ENCODE results near the gene GPRC5C.

Gene GPRC5C

DNA sequence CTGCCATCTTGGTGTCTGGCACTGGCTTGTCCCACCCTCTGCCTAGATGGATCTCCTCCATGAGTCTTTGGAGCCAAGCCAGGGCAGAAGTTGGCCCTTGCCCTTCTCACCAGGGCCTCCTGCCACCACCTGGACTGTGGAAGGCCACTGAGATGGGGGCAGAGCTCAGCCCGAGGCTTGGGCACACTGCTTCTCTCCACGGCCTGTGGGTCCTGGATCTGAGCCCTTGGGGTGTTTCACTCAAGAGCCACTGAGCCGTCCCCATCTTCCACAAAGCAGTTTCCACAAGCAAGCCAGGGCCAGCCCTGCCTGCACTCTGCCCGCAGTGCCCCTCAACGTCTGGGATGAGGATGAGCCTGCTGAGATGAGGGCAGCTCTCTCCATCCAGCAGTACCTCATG, 17.9 kb downstream of the GPRC5C start:
- peak in 1 of 10 donors; percentile 54 for DNase-seq
- intact Hi-C loops (cut with DNase I), result loop anchor here (10.0 kb wide), 1 partner anchor 235 kb away; the partner anchor contains the start of gene TTYH2

DNA sequence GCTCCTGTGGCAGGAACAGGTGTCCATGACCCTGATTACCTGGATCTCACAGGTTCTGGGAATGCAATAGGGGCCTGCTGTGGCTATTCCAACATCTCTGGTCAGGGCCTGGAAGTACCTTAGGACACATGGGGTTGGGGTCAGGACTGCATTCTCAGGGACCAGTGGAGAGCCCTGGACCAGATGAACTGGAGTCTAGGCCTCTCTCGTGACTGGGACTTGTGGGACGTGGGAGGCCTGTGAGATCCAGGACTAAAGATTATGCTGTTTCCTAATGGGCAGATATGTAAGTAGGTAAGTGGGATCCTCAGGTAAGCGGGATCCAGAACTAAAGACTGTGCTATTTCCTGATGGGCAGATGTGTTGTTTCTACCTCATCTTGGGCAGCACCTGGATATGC, 18.3 kb downstream of the GPRC5C start:
- intact Hi-C loops (cut with DNase I), result loop anchor here (10.0 kb wide), 1 partner anchor 235 kb away; the partner anchor contains the start of gene TTYH2
- DNase-seq, result no peak

DNA sequence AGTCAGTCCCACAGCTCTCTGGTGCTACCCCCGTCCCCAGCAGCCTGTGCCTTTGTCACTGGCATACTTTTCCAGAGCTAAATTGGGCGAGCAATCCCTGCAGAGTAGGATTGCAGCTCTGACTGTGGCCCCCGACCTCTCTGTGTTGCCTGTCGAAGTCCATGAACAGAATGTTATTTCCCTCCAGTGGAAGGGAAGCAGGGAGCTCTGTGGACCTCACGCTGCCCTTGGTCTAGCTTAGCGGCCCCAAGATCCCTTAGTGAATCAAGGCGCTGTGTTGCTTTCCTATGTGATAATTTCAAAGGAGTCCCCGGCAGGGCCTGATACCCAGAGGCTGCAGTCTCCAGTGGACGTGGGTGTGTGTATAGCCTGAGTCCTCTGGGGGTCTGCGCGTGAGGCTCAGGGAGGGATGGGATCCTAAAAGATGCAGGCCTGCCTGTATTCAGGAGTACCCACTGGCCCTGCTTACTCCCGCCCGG, 19.1 kb downstream of the GPRC5C start:
- peak in 1 of 10 donors; percentile 57 for DNase-seq
- intact Hi-C loops (cut with DNase I), result loop anchor here (10.0 kb wide), 1 partner anchor 236 kb away; the partner anchor contains the start of gene TTYH2

DNA sequence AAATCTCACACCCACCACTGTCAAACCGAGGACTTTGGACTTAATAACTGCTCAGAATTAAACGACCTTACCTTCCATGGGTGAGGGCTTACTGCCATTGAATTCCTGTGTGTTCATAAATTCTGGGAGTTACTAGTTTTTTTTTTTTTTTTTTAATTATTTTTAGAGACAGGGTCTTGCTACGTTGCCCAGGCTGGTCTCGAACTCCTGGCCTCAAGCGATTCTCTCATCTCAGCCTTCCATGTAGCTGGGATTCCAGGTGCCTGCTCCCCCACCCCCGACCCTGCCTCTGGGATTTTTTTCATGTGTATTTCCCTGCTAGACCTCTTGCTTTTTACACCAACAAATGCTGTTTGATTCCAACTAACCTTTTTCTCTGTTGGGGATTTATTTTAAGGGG, 19.7 kb downstream of the GPRC5C start:
- no peak for DNase-seq
- intact Hi-C loops (cut with DNase I), result loop anchor here (10.0 kb wide), 1 partner anchor 237 kb away; the partner anchor contains the start of gene TTYH2

DNA sequence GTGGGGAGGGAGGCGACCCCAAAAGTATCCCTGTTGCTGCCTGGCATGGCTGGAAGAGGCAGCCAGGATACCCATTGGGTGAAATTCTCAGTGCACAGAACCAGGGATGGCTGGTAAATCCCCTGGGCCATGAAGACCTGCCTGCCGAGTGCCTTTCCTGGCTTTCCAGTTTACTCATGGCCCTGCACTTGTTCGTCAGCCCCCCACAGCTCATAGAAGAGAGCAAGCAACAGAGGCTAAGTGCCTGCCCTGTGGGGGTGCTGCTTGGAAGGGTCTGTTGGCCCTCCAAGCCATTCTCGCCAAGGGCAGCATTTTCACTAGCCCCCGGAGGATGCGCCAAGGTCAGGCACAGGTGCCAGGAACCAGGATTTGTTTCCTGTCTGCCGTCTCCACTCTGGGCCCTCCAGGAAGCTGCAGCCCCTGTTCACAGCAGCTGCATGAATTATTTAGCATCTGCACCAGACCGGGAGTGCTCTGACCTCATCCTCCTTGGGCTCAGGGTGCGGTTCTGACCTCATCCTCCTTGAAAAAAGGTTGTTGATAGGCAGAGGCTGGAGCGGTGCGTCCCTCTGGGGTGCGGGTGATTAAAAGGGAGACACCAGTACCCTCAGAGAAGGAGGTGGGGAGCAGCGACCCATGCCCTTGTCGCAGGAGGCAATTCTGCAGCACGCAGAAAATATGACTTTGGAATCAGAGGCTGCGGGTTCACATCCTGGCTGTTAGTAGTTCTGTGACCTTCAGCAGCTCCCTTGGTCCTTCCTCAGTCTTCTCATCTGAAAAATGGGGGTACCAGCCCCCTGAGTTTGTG, 20.3 kb downstream of the GPRC5C start:
- intact Hi-C loops (cut with DNase I), result loop anchor here (10.0 kb wide), 1 partner anchor 237 kb away; the partner anchor contains the start of gene TTYH2
- peak in 1 of 10 donors; percentile 44 for DNase-seq

DNA sequence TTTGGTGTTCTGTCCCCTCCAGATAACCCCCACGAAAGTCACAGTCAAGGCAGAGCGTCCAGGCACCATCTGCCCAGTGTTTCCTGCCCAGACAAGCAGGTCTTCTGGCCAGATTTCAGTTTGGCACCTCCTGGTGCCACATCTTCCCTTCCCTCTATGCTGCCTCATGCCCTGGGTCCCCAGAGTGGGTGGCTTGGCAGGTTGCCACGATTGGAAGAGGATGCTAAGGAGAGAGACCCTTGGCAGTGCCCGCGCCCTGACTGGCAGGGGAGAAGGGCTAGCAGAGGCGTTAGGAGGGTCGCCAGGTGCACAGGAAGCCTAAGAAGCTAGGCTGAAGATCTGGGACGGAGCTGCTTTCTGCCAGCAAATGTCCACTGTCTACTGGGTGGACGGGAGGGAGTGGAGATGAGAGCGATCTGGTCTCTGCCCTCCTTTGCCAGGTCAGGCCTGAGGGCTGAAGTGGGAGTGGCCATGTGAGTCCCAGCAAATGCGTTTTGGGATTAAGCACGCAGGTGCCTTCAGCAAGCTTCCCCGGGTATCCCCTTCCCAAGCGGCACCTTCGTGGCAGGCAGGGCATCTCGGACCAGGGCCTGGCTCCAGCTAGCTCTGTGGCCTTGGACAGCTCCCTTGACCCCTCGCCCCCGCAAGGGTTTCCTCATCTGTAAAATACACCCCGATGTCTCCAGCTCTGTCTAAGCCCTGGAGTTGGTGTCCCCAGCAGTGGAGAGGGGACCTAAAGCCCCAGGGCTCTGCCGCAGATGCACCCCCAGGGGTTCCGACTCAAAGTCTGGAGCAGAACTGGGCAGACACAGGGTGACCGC, 21.2 kb downstream of the GPRC5C start:
- intact Hi-C loops (cut with DNase I), result loop anchor here (10.0 kb wide), 1 partner anchor 238 kb away; the partner anchor contains the start of gene TTYH2
- peak in 2 of 10 donors; percentile 77 to 86 for DNase-seq

DNA sequence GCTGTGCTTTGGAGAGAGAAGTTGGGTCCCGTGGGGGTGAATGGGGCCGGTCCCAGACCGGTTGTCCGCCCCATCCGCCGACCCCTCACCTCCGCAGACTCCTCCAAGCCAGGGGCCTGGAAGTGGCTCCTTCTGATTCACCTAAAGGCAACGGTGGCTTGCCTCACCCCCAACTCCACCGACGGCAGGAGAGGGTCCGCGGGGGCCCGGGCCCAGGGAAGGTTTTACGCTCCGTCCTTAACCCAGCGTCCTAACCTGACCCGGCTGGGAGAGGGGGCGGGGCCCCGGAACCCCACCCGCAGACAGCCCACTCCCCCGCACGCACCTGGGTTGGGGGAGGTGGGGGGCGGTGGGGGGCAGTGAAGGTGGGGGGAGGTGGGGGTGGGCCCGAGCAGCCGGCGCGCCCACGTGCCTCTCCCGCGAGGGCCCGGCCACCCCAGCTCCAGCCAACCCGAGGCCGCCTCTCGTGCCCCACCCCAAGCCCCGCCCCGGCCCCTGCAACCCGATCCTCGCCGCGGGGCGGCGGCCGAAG, 21.8 kb downstream of the GPRC5C start:
- intact Hi-C loops (cut with DNase I), result loop anchor here (10.0 kb wide), 1 partner anchor 239 kb away; the partner anchor contains the start of gene TTYH2

DNA sequence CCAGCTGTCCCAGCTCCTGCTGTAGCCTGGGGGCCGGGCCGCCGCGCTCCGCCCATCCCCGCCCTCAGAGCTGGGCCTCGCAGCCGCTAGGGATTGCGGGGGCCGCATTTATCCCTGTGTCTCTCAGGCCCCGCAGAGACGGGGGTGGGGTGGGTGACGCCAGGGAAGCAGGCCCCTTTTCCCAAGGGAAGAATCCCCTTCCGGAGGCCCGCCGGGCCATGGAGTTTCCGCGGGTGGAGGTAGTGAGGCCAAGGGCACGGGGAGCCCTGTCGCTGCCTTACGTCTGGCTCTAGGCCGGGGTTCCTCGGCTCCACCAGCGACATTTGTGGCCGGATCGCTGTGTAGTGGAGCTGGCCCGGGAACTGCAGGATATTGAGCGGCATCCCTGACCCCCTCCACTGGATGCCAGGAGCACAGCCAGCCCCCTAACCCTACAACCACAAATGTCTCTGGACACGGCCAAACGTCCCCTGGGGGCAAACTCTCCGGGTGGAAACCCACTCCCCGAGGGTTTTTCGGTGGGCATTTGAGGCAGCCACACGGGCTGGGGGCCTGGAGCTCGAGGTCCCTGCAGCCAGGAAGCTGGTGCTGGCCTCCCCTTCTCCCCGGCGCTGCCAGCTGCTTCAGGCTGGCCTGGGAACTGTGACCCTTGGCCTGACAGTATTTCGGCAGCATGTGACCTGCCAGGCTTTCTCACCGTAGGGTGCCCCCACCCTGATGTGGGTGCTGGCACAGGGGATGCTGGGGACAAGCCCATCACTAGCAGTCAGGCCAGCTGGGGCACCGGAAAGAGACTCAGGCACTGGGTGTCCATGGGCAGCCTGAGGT, 22.5 kb downstream of the GPRC5C start:
- peak in 9 of 10 donors; percentile 74 to 98 (median 87) for DNase-seq
- intact Hi-C loops (cut with DNase I), result loop anchor here (10.0 kb wide), 1 partner anchor 240 kb away; the partner anchor contains the start of gene TTYH2

More for the DNA sequence above, 21.8 kb downstream of the GPRC5C start:
- DNase-seq, result peak in 1 of 10 donors; percentile 71

DNA sequence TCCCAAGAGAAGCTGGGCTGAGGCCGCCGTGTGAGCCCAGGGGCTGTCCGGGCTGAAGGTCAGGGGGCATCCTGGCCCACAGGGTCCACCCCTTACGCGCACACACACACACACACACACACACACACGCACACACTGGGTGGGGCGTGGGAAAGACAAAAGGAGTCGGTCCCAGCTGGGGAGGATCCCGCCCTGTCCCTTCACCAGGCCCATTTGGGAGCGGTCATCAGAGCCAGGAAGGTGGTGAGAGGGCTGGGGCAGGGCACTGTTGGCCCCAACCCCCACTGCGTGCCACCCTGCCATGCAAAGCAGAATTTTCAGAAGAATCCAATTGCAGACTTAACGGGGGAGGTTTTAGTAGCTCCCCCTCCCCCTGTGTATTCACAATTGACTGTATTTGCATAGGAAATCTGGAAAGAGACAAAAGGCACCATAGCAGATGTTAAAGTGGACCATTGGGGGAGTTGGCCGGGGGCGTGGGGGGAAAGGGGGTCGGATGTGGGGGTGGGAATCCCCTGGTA, 23.2 kb downstream of the GPRC5C start:
- intact Hi-C loops (cut with DNase I), result loop anchor here (10.0 kb wide), 1 partner anchor 240 kb away; the partner anchor contains the start of gene TTYH2
- DNase-seq, result peak in 1 of 10 donors; percentile 59

DNA sequence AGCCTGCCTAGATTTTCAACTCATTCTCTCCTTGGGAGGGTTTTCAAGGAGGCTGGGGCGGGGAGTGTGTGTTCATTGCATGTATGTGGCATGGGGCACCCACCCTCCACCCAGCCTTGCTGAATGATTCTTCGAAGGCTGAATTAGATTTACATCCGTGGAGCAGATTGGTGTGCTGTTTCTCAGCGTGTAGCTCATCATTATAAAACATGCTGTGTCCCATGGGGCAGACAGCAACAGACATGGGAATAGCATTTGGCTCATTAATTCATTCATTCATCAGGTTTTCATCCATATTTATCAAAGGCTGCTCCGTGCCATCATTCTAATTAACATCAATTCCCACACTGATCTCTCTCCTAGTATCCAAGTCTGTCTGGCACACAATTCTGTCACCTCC, 23.9 kb downstream of the GPRC5C start:
- intact Hi-C loops (cut with DNase I), result loop anchor here (2.0 to 10.0 kb wide), 2 partner anchors 149 to 241 kb away; partner anchors contain the start of gene TTYH2
- DNase-seq, result no peak

DNA sequence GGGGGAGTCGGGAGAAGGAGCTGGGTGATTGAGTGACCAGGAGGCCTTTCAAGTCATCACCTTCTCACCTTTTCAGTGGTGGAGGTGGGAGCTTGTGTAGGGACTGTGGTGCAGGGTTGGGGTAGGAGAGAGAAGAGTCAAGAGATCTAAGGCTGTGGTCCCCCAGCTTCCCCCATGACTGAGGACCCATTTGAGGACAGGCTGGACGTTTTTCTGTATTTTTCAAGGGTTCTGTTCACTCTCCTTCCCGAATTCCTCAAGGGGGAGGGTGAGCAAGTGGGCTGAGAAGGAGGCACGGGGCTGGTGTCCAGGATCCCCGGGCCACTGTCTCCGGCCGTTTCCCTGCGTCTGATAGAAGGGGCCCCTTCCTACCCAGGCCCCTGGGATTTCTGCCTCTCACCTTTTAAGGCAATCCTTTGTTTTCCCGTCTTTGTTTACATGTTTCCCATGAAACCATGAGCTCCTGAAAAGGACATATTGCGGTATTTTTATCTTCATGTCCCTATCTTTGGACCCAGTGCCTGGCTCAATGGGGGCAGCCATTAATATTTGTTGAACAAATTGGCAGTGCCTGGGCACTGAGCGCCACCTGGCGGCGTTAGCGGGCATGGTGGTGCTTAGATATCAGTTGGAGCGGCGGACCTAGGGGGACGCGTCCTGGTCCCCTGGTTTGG, 25.4 kb downstream of the GPRC5C start:
- intact Hi-C loops (cut with DNase I), result loop anchor here (1.0 to 10.0 kb wide), 3 partner anchors 78 to 242 kb away; partner anchors contain the start of gene TTYH2
- peak; percentile 52 to 97 (median 84) for DNase-seq

DNA sequence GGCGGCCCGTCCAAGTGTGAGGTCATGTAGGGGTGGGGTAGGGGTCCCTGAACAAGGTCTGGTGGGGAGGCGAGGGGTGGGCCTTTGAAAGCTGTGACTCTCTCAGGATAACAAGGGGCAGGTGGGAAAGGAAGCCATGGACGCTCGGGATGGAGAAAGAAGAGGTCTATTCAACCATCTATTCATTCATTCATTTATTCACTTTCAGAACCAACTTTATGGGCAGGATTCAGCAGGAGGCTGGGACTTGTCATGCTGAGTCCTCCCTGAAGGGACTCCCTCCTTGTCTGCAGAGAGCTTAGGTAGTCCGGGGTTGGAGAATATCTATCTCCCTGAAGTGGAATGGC, 25.9 kb downstream of the GPRC5C start:
- intact Hi-C loops (cut with DNase I), result loop anchor here (1.0 to 10.0 kb wide), 3 partner anchors 78 to 243 kb away; partner anchors contain the start of gene TTYH2

DNA sequence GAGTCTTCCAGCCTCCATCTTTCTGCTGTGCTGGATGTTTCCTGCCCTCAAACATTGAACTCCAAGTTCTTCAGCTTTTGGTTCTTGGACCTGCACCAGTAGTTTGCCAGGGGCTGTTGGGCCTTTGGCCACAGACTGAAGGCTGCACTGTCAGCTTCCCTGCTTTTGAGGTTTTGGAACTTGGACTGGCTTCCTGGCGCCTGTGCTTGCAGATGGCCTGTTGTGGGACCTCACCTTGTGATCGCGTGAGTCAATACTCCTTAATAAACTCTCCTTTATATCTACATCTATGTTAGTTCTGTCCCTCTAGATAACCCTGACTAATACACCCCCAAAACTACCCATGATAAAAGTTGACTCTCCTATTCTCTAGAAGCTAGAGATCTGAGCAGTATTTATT, 26.9 kb downstream of the GPRC5C start:
- peak in 1 of 10 donors; percentile 17 for DNase-seq
- intact Hi-C loops (cut with DNase I), result loop anchor here (10.0 kb wide), 1 partner anchor 244 kb away; the partner anchor contains the start of gene TTYH2

More for the DNA sequence above, 25.9 kb downstream of the GPRC5C start:
- DNase-seq, result no peak

DNA sequence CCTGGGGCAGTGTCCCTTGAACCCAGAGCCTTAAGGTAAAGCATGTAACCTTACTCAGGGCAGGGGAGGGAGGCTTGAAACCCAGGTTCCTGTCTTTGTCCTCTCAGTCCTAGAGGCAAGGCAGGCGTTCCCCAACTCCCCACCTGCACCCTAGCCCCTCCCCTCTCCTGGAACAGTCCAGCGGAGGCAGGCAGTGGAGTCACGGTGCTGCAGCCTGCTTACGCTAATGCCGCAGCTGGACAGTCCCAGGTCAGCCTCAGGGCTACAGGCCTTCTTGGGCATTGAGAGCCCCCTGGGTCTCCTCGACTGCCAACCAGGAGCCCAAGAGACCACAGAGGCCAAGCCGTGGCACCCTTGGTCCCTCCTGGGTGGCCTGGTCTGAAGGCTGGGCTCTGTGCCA, 27.7 kb downstream of the GPRC5C start:
- intact Hi-C loops (cut with DNase I), result loop anchor here (10.0 kb wide), 1 partner anchor 245 kb away; the partner anchor contains the start of gene TTYH2

DNA sequence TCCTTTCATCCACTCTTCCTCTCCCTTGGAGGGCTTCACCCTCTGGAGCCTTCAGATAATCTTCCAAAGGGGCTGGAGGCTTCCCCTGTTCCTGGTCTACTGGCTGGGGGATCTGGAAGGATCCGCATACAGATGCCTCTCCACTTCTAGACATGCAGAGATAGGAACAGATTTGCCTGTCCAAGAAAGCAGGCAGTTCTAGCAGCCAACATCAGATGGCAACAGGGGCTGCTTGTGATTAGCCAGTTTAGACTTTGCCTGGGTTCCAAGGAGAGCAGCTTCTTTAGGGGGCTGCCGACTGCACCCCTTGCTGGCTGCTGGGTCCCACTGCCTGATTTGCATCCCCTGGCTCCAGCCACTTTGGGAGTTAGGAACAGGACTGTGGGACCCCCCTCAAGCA, 28.4 kb downstream of the GPRC5C start:
- DNase-seq, result no peak
- intact Hi-C loops (cut with DNase I), result no loop called here

More for the DNA sequence above, 27.7 kb downstream of the GPRC5C start:
- peak in 1 of 10 donors; percentile 55 for DNase-seq

DNA sequence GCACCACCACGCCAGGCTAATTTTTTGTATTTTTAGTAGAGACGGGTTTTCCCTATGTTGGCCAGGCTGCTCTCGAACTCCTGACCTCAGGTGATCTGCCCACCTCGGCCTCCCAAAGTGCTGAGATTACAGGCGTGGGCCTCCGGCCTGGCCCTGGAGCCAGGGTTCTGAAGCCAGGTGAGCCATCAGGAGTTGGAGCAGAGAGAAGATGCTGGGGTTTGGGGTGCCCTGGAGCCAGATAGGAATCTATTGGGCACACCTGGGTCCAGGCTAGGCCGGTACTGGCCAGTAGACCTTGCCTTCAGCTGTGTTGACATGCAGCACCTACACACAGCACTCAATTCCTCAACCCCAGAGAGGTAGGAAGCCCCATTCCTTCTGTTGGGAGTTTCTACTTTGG, 29.1 kb downstream of the GPRC5C start:
- peak in 1 of 10 donors; percentile 66 for DNase-seq

DNA sequence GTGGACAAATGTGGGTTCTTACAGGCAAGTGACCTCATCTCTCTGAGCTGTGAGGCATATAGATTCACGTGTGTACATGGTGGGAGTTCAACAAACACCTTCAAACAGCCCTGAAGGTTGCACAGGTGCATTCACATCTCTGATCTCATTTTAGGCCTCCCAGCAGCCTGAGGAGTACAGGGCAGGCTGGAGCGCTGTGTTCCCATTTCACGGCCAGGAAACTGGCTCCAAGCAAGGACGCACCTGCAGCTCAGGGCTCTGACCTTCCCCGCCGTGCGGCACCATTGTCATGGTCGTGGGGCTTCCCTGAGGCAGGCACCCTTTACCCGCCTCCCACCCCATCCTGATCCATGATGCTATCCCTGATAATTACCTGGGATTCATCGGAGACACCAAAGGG, 29.7 kb downstream of the GPRC5C start:
- DNase-seq, result no peak
- intact Hi-C loops (cut with DNase I), result no loop called here

More for the DNA sequence above, 29.1 kb downstream of the GPRC5C start:
- intact Hi-C loops (cut with DNase I), result no loop called here

DNA sequence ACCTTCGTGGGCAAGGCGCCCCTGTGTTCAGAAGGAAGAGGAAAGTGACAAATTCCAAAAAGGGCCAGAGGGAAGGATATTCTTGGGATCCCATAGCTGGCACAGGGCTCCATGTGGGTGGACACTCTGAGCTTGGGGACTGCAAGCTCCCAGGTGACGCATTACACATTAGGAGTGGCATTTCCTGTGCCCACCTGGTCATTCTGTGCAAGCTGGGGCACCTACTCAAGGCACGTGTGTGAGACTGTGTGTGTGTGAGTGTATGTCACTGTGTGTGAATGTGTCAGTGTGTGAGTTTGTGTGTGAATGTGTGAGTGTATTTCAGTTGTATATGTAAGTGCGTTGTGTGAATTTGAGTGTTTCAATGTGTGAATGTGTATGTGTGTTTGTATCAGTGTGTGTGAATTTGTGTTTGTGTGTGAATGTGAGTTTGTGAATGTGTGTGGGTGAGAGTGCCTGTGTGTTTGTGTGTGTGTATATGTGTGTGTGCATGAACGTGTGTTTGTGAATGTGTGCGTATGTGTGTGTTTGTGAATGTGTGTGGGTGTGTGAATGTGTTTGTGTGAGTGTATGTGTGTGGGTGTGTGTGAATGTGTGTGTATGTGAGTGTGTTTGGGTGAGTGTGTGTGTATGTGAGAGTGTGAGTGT, 33.0 kb downstream of the GPRC5C start:
- intact Hi-C loops (cut with DNase I), result no loop called here
- DNase-seq, result no peak

All from posterior cingulate gyrus (tissue), 11 donors.